PC-9 (cell line): ENCODE results near the gene LEO1. TPM values are rescaled to one million over a fixed set of nuclear protein-coding genes. Genes with fewer than 3 reads are reported as not detected.
A peak's percentile ranks its signal among the peaks of the same experiment; 100 is the strongest.

Experiments used
- BruUV-seq: library from RNA; stranded (reverse); fragments of 400-500 nt; replicated peaks from 2 replicates; lab custom pipeline; 2021; lab: Mats Ljungman, UMichigan
- CTCF ChIA-PET: fragments of 300-600 bp; sonication (Branson Sonifier 250); formaldehyde crosslinking; loops from one replicate; lab custom pipeline; 2022; ENCODE audit warnings: antibody characterized with exemption; lab: Charles Lee
- POLR2A ChIA-PET: fragments of 300-600 bp; sonication (Branson Sonifier 250); formaldehyde crosslinking; loops from one replicate; lab custom pipeline; 2022; ENCODE audit warnings: antibody characterized with exemption; ENCODE audit not compliant: unreplicated experiment; lab: Charles Lee
- DNase-seq, 2 experiments: peaks; one replicate each; pipeline versions ENCODE4 v3.0.0 to v3.0.0-alpha.2; 2015 to 2022; ENCODE audit warnings: mixed read lengths in 1 of 2
- H2AFZ ChIP-seq: fragments of 200-600 bp; sonication (generic); 2 replicates; pipeline ENCODE4 v1.8.1; 2017; ENCODE audit warnings: antibody characterized with exemption
- H3F3A ChIP-seq: fragments of 200-600 bp; sonication (generic); 2 replicates; pipeline ENCODE4 v1.8.1; 2017; ENCODE audit warnings: antibody characterized with exemption, mild to moderate bottlenecking, low read depth; ENCODE audit not compliant: insufficient read depth
- H3K27ac ChIP-seq: fragments of 200-600 bp; sonication (generic); 2 replicates; pipeline ENCODE4 v1.6.1; 2016; ENCODE audit warnings: mixed run types
- H3K27me3 ChIP-seq: fragments of 200-600 bp; sonication (generic); 2 replicates; pipeline ENCODE4 v1.6.1; 2016; ENCODE audit warnings: low read depth, mixed run types; ENCODE audit not compliant: insufficient read depth
- H3K36me3 ChIP-seq: fragments of 200-600 bp; sonication (generic); 2 replicates; pipeline ENCODE4 v1.6.1; 2016; ENCODE audit warnings: low read depth, mixed run types
- H3K4me1 ChIP-seq: fragments of 200-600 bp; sonication (generic); replicated peaks from 2 replicates; pipeline ENCODE4 v1.6.1; 2016; ENCODE audit warnings: mixed run types; ENCODE audit not compliant: insufficient read depth
- H3K4me2 ChIP-seq: fragments of 200-600 bp; sonication (generic); 2 replicates; pipeline ENCODE4 v1.6.1; 2017; ENCODE audit warnings: mixed run types
- H3K4me3 ChIP-seq: fragments of 200-600 bp; sonication (generic); 2 replicates; pipeline ENCODE4 v1.6.1; 2016; ENCODE audit warnings: mixed run types
- H3K79me2 ChIP-seq: fragments of 200-600 bp; sonication (generic); 2 replicates; pipeline ENCODE4 v1.6.1; 2017; ENCODE audit warnings: low read depth, mixed run types
- H3K9me2 ChIP-seq: fragments of 200-600 bp; sonication (generic); 2 replicates; pipeline ENCODE4 v1.8.1; 2017; ENCODE audit warnings: mild to moderate bottlenecking; ENCODE audit not compliant: insufficient read depth
- H3K9me3 ChIP-seq: fragments of 200-600 bp; sonication (generic); 2 replicates; pipeline ENCODE4 v1.8.1; 2016; ENCODE audit warnings: low read depth; ENCODE audit not compliant: insufficient read depth
- H4K20me1 ChIP-seq: fragments of 200-600 bp; sonication (generic); 2 replicates; pipeline ENCODE4 v1.8.1; 2017; ENCODE audit not compliant: insufficient read depth
- EZH2 ChIP-seq: fragments of 200-600 bp; sonication (generic); IDR thresholded peaks from 2 replicates; pipeline ENCODE4 v1.8.0; 2017; ENCODE audit warnings: antibody characterized with exemption, low read depth
- intact Hi-C: fragments of 100-400 bp; cut with micrococcal nuclease; formaldehyde crosslinking; loops from one replicate; pipeline ENCODE4 v1.10.0; 2022; ENCODE audit not compliant: unreplicated experiment
- total RNA-seq: library from RNA; stranded (reverse); gene quantifications from 2 replicates; pipeline ENCODE4 v1.2.3, GENCODE V29; 2021
- TF ChIP-seq, protein P1 (sequence below): fragments of 200-600 bp; sonication (generic); conservative IDR thresholded peaks from 2 replicates; pipeline ENCODE4 v1.6.1; 2017; ENCODE audit warnings: mixed run types, antibody characterized with exemption, mild to moderate bottlenecking, moderate library complexity

Gene LEO1
- total RNA-seq, 1 experiment from 2014 or later = 21.7 TPM

DNA sequence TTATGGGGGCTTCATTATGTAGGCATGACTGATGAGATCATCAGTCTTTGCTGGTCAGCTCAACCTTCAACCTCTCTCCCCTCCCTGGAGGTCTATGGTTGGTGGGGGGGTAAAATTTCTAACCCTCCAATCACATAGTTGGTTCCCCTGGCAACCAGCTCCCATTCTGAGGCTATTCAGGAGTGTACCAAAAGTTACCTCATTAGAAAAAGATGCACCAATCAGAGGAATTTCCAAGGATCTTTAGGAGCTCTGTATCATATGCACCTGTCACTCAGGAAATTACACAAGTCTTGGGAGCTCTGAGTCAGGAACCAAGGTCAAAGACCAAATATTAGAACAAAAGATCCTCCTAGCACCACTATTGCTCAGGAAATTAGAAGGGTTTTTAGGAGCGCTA lies 21.4 kb upstream of the LEO1 start:
- ChIA-PET CTCF (interaction anchor here (0.5 kb wide), 1 partner anchor 126 kb away, joined by 7 read pairs; no protein-coding TSS in a partner anchor), POLR2A (no interaction called here)
- Histone ChIP-seq H4K20me1 (no peaks in the 10 kb centered on the region), H2AFZ (no peak overlapping the region), H3F3A (peaks cover 13% of the 10 kb centered on the region), H3K27ac (peak overlapping the region; percentile 39; the same call in 1 of the 2 replicates), H3K4me1 (peaks cover 28% of the 10 kb centered on the region), H3K9me2 (no peaks in the 10 kb centered on the region), H3K36me3 (no peaks in the 10 kb centered on the region), H3K4me2 (peak overlapping the region; percentile 46), H3K27me3 (no peaks in the 10 kb centered on the region), H3K9me3 (no peaks in the 10 kb centered on the region), H3K79me2 (no peaks in the 10 kb centered on the region), H3K4me3 (no peak overlapping the region)
- TF ChIP-seq, protein P1, sequence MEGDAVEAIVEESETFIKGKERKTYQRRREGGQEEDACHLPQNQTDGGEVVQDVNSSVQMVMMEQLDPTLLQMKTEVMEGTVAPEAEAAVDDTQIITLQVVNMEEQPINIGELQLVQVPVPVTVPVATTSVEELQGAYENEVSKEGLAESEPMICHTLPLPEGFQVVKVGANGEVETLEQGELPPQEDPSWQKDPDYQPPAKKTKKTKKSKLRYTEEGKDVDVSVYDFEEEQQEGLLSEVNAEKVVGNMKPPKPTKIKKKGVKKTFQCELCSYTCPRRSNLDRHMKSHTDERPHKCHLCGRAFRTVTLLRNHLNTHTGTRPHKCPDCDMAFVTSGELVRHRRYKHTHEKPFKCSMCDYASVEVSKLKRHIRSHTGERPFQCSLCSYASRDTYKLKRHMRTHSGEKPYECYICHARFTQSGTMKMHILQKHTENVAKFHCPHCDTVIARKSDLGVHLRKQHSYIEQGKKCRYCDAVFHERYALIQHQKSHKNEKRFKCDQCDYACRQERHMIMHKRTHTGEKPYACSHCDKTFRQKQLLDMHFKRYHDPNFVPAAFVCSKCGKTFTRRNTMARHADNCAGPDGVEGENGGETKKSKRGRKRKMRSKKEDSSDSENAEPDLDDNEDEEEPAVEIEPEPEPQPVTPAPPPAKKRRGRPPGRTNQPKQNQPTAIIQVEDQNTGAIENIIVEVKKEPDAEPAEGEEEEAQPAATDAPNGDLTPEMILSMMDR = no peak
- TF ChIP-seq EZH2 = no peak
- no TSS peak for BruUV-seq
- intact Hi-C loops = no loop called here
- peak in 1 of 2 experiments; percentile 78 for DNase-seq

DNA sequence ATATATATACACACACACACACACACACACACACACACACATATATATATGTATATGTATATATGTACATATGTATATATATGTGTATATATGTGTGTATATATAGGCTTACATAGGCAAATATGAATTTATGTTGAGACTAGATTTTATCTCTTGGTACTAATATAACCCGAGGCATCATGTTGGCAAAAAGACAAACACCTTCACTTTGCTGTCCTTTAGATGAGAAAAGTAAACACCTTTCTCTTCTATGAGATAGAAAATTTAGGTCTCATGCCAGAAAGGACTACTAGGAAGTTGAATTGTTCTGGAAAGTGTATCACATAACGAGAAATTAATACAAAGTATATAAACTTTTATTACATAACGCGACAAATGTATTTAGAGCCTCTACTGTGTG lies 19.6 kb upstream of the LEO1 start:
- intact Hi-C loops = no loop called here
- H3K27ac ChIP-seq = no peak overlapping the region
- H3K9me3 ChIP-seq = no peaks in the 10 kb centered on the region
- no peaks in the 10 kb centered on the region for H3K79me2 ChIP-seq
- peaks cover 13% of the 10 kb centered on the region for H3F3A ChIP-seq
- peaks cover 27% of the 10 kb centered on the region for H3K4me1 ChIP-seq
- DNase-seq = no peak
- POLR2A ChIA-PET = no interaction called here
- no peaks in the 10 kb centered on the region for H3K9me2 ChIP-seq
- H3K36me3 ChIP-seq = no peaks in the 10 kb centered on the region
- H3K4me3 ChIP-seq = no peak overlapping the region
- no peaks in the 10 kb centered on the region for H3K27me3 ChIP-seq
- no peak overlapping the region for H2AFZ ChIP-seq
- no peaks in the 10 kb centered on the region for H4K20me1 ChIP-seq
- no TSS peak for BruUV-seq
- no peak overlapping the region for H3K4me2 ChIP-seq
- CTCF ChIA-PET = no interaction called here
- TF ChIP-seq, protein P1 = no peak
- TF ChIP-seq EZH2 = no peak

DNA sequence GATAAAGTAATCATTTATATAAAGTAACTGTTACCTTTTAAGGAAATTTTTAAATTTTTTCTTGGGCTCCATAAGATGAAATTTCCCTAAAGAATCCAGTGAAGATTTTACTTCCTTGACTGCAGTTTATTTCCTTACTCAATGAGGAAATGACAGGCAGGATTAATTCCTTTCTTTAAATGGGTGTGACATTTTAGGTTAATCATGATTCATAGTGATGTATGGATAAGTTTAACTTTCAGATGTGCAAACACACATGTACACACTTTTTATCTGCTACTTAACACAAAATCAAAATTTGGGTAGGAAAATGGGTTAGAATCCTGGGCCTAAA lies 11.2 kb upstream of the LEO1 start:
- H4K20me1 ChIP-seq = no peaks in the 10 kb centered on the region
- no peaks in the 10 kb centered on the region for H3K36me3 ChIP-seq
- no peaks in the 10 kb centered on the region for H3K27me3 ChIP-seq
- no peaks in the 10 kb centered on the region for H3K9me2 ChIP-seq
- no peaks in the 10 kb centered on the region for H3K79me2 ChIP-seq
- no peaks in the 10 kb centered on the region for H3K9me3 ChIP-seq
- CTCF ChIA-PET = no interaction called here
- no peak for TF ChIP-seq EZH2
- TF ChIP-seq, protein P1 = no peak
- peaks cover 20% of the 10 kb centered on the region for H3F3A ChIP-seq
- intact Hi-C loops = loop anchor here (1.0 to 5.0 kb wide), 4 partner anchors 40 to 225 kb away; no protein-coding TSS in a partner anchor
- DNase-seq = peak in 1 of 2 experiments; percentile 85
- H3K4me3 ChIP-seq = no peak overlapping the region
- H2AFZ ChIP-seq = no peak overlapping the region
- H3K27ac ChIP-seq = peak overlapping the region; percentile 77
- no TSS peak for BruUV-seq
- peaks cover 25% of the 10 kb centered on the region for H3K4me1 ChIP-seq
- peak overlapping the region; percentile 57 for H3K4me2 ChIP-seq
- POLR2A ChIA-PET = no interaction called here
